Mucosa of descending colon (tissue), 3 donors: ENCODE data around the gene ZNF415. TPM values are rescaled to one million over a fixed set of nuclear protein-coding genes. Genes with fewer than 3 reads are reported as not detected.

Source experiments
- ATAC-seq: fragments of 200-7000 bp; cut with Tn5 transposase; one replicate; pipeline ENCODE4 v1.9.1; 2020; ENCODE audit warnings: mild to moderate bottlenecking, moderate library complexity
- DNase-seq, 3 donors: peaks; one replicate each; pipeline ENCODE4 v3.0.0-alpha.2; 2020
- H3K36me3 ChIP-seq: fragments of 200-600 bp; one replicate; pipeline ENCODE4 v1.8.0; 2021; ENCODE audit warnings: low read depth, mild to moderate bottlenecking
- H3K4me1 ChIP-seq: fragments of 200-600 bp; one replicate; pipeline ENCODE4 v1.8.0; 2021; ENCODE audit warnings: low read depth, mild to moderate bottlenecking
- H3K4me3 ChIP-seq: fragments of 200-600 bp; one replicate; pipeline ENCODE4 v1.8.0; 2021; ENCODE audit warnings: mild to moderate bottlenecking
- H3K9me3 ChIP-seq: fragments of 200-600 bp; one replicate; pipeline ENCODE4 v1.8.0; 2021; ENCODE audit warnings: mild to moderate bottlenecking
- intact Hi-C, 2 donors: fragments of 100-400 bp; cut with DNase I in 1 of 2; cut with micrococcal nuclease in 1 of 2; formaldehyde crosslinking; loops; one replicate each; pipeline versions ENCODE4 v1.11.0 to v1.11.1; 2022; cut with DNase I, micrococcal nuclease
- total RNA-seq, 3 donors: library from RNA; stranded (reverse); fragmentation: NEBNext Ultra II Directional in 2 of 3; extraction: Animal tissue kit (Norgen Biotek cat#: 25700) in 2 of 3; gene quantifications; one replicate each; pipeline versions ENCODE4 v1.2.1 to v1.2.4, GENCODE V29; 2021 to 2023
- TF ChIP-seq, protein P1 (sequence below): fragments of 200-600 bp; IDR thresholded peaks from one replicate; pipeline ENCODE4 v1.8.0; 2022; ENCODE audit warnings: antibody characterized with exemption, mild to moderate bottlenecking
- donor health status: DM: no; HTN: no; CAD: no; lungs with moderate emphysema.
- donor health status: DM: no; HTN: no; CAD: no.
- donor health status: DM: no; HTN: yes; CAD: no.

ZNF415 gene
- total RNA-seq, 3 donors from 2014 or later = 5.3 to 14.0 (median 6.6) TPM

DNA sequence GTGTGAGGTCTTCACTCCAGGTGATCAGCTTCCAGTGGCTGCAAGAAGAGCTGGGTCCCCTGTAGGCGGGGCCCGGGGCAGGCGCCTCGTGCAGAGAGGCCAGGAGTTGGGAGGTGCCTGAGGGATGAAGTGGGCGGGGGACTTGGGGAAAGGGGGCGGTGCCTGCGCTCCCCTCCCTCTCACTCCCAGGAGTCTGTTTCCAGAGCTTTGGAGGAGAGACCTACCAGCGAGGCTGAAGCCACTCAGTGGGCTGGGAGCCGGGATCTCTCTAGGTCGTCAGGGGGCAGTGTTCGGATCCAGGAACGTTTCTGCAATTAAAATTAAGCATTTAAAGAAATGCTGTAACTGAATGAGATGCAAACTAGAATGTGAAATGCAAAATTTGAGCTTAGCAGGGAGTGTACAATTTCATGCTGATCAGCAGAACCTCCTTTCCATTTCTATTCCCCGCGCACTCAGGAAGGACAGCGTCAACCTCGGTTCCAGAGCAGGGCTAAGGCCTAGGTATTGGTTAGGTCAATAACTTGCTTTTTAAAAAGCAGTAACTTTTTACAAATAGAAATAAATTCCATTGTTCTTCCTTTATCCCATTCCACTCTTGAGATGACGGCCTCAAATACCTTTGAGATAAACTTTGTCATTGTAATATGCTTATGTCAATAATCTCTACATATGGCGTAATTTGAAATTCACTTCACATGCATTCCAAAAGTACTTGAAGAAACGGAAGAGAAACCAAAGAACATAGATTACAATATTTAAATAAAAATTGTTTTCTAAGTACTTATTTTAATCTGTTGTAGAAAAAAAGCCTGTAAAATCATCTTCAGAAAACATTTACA is 41.1 kb downstream of the ZNF415 start:
- no peaks in the 10 kb centered on the region for H3K36me3 ChIP-seq
- no peaks in the 10 kb centered on the region for H3K4me1 ChIP-seq
- TF ChIP-seq, protein P1, sequence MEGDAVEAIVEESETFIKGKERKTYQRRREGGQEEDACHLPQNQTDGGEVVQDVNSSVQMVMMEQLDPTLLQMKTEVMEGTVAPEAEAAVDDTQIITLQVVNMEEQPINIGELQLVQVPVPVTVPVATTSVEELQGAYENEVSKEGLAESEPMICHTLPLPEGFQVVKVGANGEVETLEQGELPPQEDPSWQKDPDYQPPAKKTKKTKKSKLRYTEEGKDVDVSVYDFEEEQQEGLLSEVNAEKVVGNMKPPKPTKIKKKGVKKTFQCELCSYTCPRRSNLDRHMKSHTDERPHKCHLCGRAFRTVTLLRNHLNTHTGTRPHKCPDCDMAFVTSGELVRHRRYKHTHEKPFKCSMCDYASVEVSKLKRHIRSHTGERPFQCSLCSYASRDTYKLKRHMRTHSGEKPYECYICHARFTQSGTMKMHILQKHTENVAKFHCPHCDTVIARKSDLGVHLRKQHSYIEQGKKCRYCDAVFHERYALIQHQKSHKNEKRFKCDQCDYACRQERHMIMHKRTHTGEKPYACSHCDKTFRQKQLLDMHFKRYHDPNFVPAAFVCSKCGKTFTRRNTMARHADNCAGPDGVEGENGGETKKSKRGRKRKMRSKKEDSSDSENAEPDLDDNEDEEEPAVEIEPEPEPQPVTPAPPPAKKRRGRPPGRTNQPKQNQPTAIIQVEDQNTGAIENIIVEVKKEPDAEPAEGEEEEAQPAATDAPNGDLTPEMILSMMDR = no peak
- DNase-seq (no peak), ATAC-seq (no peak)
- no peak overlapping the region for H3K4me3 ChIP-seq
- intact Hi-C loops = no loop called here
- H3K9me3 ChIP-seq = no peaks in the 10 kb centered on the region

DNA sequence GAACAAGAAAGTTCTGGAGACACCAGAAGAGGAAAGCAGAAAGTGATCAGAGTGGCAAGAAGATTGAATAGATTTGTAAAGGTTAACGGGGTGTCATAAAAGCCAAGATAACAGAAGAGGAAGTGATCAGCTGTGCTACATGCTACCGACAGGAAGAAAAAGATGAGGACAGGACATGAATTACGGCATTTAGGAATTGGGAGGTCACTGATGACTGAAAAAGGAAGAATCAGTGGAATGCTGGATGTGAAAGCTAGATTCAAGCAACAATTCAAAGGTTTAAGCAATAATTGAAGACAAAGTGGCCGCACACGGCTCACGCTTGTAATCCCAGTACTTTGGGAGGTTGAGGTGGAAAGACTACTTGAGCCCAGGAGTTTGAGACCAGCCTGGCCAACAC is 44.6 kb downstream of the ZNF415 start:
- TF ChIP-seq, protein P1 = no peak
- H3K9me3 ChIP-seq = no peaks in the 10 kb centered on the region
- ATAC-seq (no peak), DNase-seq (no peak)
- intact Hi-C loops = no loop called here
- no peaks in the 10 kb centered on the region for H3K4me1 ChIP-seq
- no peaks in the 10 kb centered on the region for H3K36me3 ChIP-seq
- no peak overlapping the region for H3K4me3 ChIP-seq

DNA sequence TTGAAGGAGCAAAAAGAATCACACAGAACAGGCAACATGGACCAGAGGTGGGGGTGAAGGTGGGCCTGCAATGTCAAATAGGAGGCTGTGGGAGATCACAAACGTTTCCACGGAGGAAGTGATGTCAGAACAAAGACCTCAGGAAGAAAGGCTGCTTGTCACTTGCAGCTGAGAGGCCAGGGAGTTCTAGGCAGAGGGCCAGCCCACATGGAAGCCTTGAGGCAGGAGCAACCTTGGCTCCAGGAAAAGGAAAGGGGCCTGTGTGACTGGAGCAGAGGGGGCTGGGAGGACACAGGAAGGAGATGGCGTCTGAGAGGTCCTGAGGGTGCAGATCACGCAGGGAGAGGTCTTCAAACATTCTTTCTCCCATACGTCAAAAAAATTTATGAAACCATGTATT is 45.8 kb downstream of the ZNF415 start:
- H3K4me1 ChIP-seq = no peaks in the 10 kb centered on the region
- ATAC-seq (no peak), DNase-seq (no peak)
- TF ChIP-seq, protein P1 = no peak
- H3K4me3 ChIP-seq = no peak overlapping the region
- intact Hi-C loops = no loop called here
- H3K9me3 ChIP-seq = peaks cover 10% of the 10 kb centered on the region
- no peaks in the 10 kb centered on the region for H3K36me3 ChIP-seq

DNA sequence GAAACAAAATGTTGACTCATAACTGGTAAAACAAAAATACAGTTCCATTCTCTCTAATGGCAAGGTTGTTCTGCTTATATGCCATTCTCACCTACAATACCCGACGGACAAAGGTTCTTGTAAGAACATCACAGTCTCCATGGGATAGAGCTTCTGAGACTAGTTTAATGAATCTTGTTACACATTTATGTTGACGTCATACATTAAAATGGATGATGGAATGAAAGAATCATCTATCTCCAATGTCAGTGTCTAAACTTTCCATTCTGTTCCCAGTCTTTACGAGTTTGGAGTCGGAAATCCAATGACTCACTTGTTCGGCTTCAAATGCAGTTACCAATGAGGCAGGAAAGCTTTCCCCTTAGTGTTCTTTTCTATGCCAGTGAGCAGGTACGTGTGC is 47.2 kb downstream of the ZNF415 start:
- intact Hi-C loops = no loop called here
- Histone ChIP-seq H3K36me3 (no peaks in the 10 kb centered on the region), H3K9me3 (peaks cover 25% of the 10 kb centered on the region), H3K4me1 (no peaks in the 10 kb centered on the region), H3K4me3 (no peak overlapping the region)
- DNase-seq = no peak
- TF ChIP-seq, protein P1 = no peak
- no peak for ATAC-seq

DNA sequence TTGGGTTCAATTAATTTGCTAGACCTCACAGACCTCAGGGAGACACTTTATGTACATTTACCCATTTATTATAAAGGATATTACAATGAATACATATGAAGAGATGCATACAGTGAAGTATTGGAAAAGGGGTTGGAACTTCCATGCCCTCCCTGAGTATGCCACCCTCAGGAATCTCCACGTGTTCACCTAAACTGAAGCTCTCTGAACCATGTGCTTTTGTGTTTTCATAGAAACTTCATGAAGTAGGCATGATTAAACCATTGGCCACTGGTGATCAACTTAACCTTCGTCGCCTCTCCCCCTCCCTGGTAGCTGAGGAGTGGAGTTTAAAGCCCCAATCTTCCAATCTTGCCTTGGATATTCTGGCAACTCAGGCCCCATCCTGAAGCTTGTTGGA is 49.8 kb downstream of the ZNF415 start:
- H3K36me3 ChIP-seq = no peaks in the 10 kb centered on the region
- TF ChIP-seq, protein P1 = no peak
- DNase-seq (no peak), ATAC-seq (no peak)
- intact Hi-C loops = no loop called here
- peaks cover 39% of the 10 kb centered on the region for H3K9me3 ChIP-seq
- H3K4me1 ChIP-seq = no peaks in the 10 kb centered on the region
- H3K4me3 ChIP-seq = no peak overlapping the region
